ENCODE data around the gene VAC14.

DNA sequence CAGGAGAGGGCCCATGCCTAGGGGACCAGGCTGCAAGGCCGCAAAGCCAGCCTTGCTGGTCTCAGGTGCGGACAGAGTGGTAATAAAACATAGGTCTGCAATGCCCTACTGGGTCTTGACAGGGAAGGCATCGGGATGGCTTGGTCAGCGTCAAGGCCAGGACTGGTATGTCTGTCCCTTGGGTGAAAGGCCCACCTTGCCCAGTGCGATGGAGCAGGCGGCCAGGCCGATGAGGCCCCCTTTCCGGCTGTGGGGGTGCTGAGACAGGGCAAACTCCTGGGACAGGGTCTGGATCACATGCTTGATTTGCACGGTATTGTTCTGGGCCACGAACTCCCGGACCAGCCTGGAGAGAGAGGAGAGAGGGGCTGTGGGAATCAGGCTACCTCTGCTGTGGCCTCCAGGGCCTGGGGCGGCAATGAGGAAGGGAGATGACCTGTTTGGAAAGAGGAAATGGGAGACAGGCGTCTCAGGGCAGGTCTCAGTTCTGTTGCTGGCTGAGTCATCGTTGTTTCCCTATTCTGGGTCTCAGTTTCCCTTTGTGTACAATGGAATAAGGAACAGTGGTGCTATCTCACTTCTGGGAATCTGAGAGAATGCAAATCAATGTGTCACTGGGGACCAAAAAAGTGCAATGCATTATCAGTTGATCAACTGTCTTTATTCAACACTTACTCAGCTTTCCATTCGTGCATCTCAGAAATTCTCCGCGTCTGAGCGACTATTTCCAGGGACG lies 14.8 kb downstream of the VAC14 start:
- TF ChIP-seq POLR2A (IDR thresholded peaks at IDR 0.05) = no peak
- TF ChIP-seq, protein P1, sequence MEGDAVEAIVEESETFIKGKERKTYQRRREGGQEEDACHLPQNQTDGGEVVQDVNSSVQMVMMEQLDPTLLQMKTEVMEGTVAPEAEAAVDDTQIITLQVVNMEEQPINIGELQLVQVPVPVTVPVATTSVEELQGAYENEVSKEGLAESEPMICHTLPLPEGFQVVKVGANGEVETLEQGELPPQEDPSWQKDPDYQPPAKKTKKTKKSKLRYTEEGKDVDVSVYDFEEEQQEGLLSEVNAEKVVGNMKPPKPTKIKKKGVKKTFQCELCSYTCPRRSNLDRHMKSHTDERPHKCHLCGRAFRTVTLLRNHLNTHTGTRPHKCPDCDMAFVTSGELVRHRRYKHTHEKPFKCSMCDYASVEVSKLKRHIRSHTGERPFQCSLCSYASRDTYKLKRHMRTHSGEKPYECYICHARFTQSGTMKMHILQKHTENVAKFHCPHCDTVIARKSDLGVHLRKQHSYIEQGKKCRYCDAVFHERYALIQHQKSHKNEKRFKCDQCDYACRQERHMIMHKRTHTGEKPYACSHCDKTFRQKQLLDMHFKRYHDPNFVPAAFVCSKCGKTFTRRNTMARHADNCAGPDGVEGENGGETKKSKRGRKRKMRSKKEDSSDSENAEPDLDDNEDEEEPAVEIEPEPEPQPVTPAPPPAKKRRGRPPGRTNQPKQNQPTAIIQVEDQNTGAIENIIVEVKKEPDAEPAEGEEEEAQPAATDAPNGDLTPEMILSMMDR (IDR thresholded peaks at IDR 0.05) = no peak
